B cell (primary cell): Measurements from ENCODE around the gene MYBPHL. TPM values are rescaled to one million over a fixed set of nuclear protein-coding genes. Genes with fewer than 3 reads are reported as not detected.

Experiments used
- ATAC-seq: fragments of 200-7000 bp; cut with Tn5 transposase; one replicate; pipeline ENCODE4 v1.10.0; 2021; ENCODE audit warnings: low read depth, mild to moderate bottlenecking, moderate number of reproducible peaks, moderate library complexity
- CTCF ChIA-PET: fragments of 350-600 bp; sonication (Branson Sonifier 250); formaldehyde crosslinking; loops from one replicate; lab custom pipeline; 2021; ENCODE audit warnings: antibody characterized with exemption, inconsistent platforms; lab: Charles Lee
- POLR2A ChIA-PET: fragments of 350-600 bp; sonication (Branson Sonifier 250); formaldehyde crosslinking; loops from one replicate; lab custom pipeline; 2021; ENCODE audit warnings: antibody characterized with exemption; lab: Charles Lee
- DNase-seq: peaks from one replicate; pipeline ENCODE4 v3.0.0; 2013
- H2AFZ ChIP-seq: 2 replicates; pipeline ENCODE4 v1.6.1; 2012; ENCODE audit warnings: mild to moderate bottlenecking, low read depth, low read length; ENCODE audit not compliant: insufficient read depth, poor library complexity, severe bottlenecking
- H3K27ac ChIP-seq, 2 donors: 1 replicate in 1 of 2; 2 replicates in 1 of 2; pipeline ENCODE4 v1.5.1; 2012 to 2013; ENCODE audit warnings: low read length in 2 of 2, mild to moderate bottlenecking in 2 of 2, moderate library complexity in 1 of 2
- H3K27me3 ChIP-seq, 4 experiments: fragments of 200-600 bp in 1 of 4; sonication (generic) in 1 of 4; replicated peaks in 1 of 4; 1 replicate in 2 of 4; 2 replicates in 2 of 4; pipeline versions ENCODE4 v1.6.1 to v1.7.0; 2013 to 2016; ENCODE audit warnings: low read length in 3 of 4, mild to moderate bottlenecking in 2 of 4, mixed read lengths in 1 of 4, moderate library complexity in 1 of 4; ENCODE audit not compliant: insufficient read depth in 4 of 4, control insufficient read depth in 3 of 4; ENCODE audit errors: control extremely low read depth in 1 of 4
- H3K36me3 ChIP-seq, 2 experiments: replicated peaks in 1 of 2; 1 replicate in 1 of 2; 2 replicates in 1 of 2; pipeline versions ENCODE4 v1.6.1 to v1.7.1; 2013; ENCODE audit warnings: low read length in 1 of 2; ENCODE audit not compliant: insufficient read depth in 2 of 2, control insufficient read depth in 1 of 2; ENCODE audit errors: control extremely low read depth in 1 of 2, extremely low read depth in 1 of 2
- H3K4me1 ChIP-seq, 2 donors: fragments of 200-600 bp in 1 of 2; sonication (generic) in 1 of 2; 1 replicate in 1 of 2; 2 replicates in 1 of 2; pipeline versions ENCODE4 v1.5.1 to v1.6.1; 2013 to 2017; ENCODE audit warnings: low read length in 2 of 2; ENCODE audit not compliant: control insufficient read depth in 2 of 2, insufficient read depth in 2 of 2
- H3K4me2 ChIP-seq: replicated peaks from 2 replicates; pipeline ENCODE3; 2012; ENCODE audit warnings: mild to moderate bottlenecking, low read depth, low read length; ENCODE audit not compliant: poor library complexity, severe bottlenecking
- H3K4me3 ChIP-seq, 5 experiments: fragments of 200-600 bp in 1 of 5; sonication (generic) in 1 of 5; 1 replicate in 3 of 5; 2 replicates in 2 of 5; pipeline versions ENCODE4 v1.5.1 to v1.7.0; 2011 to 2016; ENCODE audit warnings: low read length in 4 of 5, mild to moderate bottlenecking in 4 of 5, low read depth in 2 of 5, control low read depth in 1 of 5, moderate library complexity in 1 of 5; ENCODE audit not compliant: insufficient read depth in 1 of 5; ENCODE audit errors: control extremely low read depth in 1 of 5, extremely low read depth in 1 of 5
- H3K79me2 ChIP-seq: fragments of 200-600 bp; sonication (generic); one replicate; pipeline ENCODE4 v1.6.0; 2016; ENCODE audit warnings: low read length; ENCODE audit not compliant: control insufficient read depth, insufficient read depth
- H3K9ac ChIP-seq: fragments of 200-600 bp; sonication (generic); 2 replicates; pipeline ENCODE4 v1.6.1; 2017; ENCODE audit warnings: mild to moderate bottlenecking, low read length, moderate library complexity
- H3K9me3 ChIP-seq, 3 donors: one replicate each; pipeline versions ENCODE4 v1.6.1 to v1.7.1; 2013; ENCODE audit warnings: low read length in 2 of 3; ENCODE audit not compliant: control insufficient read depth in 2 of 3, insufficient read depth in 1 of 3; ENCODE audit errors: control extremely low read depth in 1 of 3
- H4K20me1 ChIP-seq: 2 replicates; pipeline ENCODE4 v1.6.0; 2012; ENCODE audit warnings: mild to moderate bottlenecking, low read length; ENCODE audit not compliant: insufficient read depth, control insufficient read depth, poor library complexity, severe bottlenecking
- H3K27ac Mint-ChIP-seq: one replicate; pipeline ENCODE4 v1.8.0; 2021; ENCODE audit warnings: mixed read lengths
- H3K27me3 Mint-ChIP-seq: one replicate; pipeline ENCODE4 v1.8.0; 2021; ENCODE audit warnings: mixed read lengths
- H3K4me1 Mint-ChIP-seq: one replicate; pipeline ENCODE4 v1.8.0; 2021; ENCODE audit warnings: mixed read lengths
- H3K4me3 Mint-ChIP-seq: one replicate; pipeline ENCODE4 v1.8.0; 2021; ENCODE audit warnings: mixed read lengths
- H3K9me3 Mint-ChIP-seq: one replicate; pipeline ENCODE4 v1.8.0; 2022; ENCODE audit warnings: mixed read lengths; ENCODE audit not compliant: insufficient read depth
- EZH2 ChIP-seq: IDR thresholded peaks from 2 replicates; pipeline ENCODE4 v1.6.1; 2012; ENCODE audit warnings: borderline replicate concordance, low read depth, mild to moderate bottlenecking, moderate library complexity, low read length; ENCODE audit not compliant: insufficient read depth, poor library complexity, severe bottlenecking
- WGBS: methylation state at CpG from one replicate; pipeline ENCODE4 v1.1.5; 2013; ENCODE audit warnings: missing lambda C conversion rate; ENCODE audit not compliant: insufficient coverage; 5-methylcytosine and 5-hydroxymethylcytosine counted together
- intact Hi-C: fragments of 100-400 bp; cut with micrococcal nuclease; formaldehyde crosslinking; loops from one replicate; pipeline ENCODE4 v1.10.0; 2022
- polyA plus RNA-seq: library from polyadenylated mRNA; depleted of rRNA; stranded (reverse); fragments of >200 nt; gene quantifications from 2 replicates; pipeline ENCODE4 v1.2.3, GENCODE V29; 2012
- total RNA-seq, 2 donors: library from RNA; stranded (reverse); fragments of 120-200 nt in 1 of 2; gene quantifications; 1 replicate in 1 of 2; 2 replicates in 1 of 2; pipeline versions ENCODE4 v1.2.3 to v1.2.4, GENCODE V29; 2013 to 2022
- TF ChIP-seq, protein P1 (sequence below): fragments of 200-600 bp; IDR thresholded peaks from one replicate; pipeline ENCODE4 v1.8.0; 2022; ENCODE audit warnings: antibody characterized with exemption, mild to moderate bottlenecking

MYBPHL gene
- total and polyA plus RNA-seq, 2 donors (not counting 1 experiment from before 2014, with no cell fraction given), result not detected

DNA sequence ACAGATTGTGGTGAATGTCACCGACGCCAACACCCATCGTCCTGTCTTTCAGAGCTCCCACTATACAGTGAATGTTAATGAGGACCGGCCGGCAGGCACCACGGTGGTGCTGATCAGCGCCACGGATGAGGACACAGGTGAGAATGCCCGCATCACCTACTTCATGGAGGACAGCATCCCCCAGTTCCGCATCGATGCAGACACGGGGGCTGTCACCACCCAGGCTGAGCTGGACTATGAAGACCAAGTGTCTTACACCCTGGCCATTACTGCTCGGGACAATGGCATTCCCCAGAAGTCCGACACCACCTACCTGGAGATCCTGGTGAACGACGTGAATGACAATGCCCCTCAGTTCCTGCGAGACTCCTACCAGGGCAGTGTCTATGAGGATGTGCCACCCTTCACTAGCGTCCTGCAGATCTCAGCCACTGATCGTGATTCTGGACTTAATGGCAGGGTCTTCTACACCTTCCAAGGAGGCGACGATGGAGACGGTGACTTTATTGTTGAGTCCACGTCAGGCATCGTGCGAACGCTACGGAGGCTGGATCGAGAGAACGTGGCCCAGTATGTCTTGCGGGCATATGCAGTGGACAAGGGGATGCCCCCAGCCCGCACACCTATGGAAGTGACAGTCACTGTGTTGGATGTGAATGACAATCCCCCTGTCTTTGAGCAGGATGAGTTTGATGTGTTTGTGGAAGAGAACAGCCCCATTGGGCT, 54.5 kb downstream of the MYBPHL start:
- POLR2A ChIA-PET, result no interaction called here
- H3K9me3 Mint-ChIP-seq, result no peaks in the 10 kb centered on the region
- DNase-seq, result no peak

More for the DNA sequence above, 54.5 kb downstream of the MYBPHL start:
- no peak overlapping the region for H3K4me3 Mint-ChIP-seq
- H3K36me3 ChIP-seq, result no peaks in the 10 kb centered on the region
- no peak for ATAC-seq
- peaks cover 11 to 24% of the 10 kb centered on the region in 2 donors for H3K4me1 ChIP-seq
- H2AFZ ChIP-seq, result no peak overlapping the region
- peaks cover 0 to 16% (median 0%) of the 10 kb centered on the region in 3 donors for H3K9me3 ChIP-seq
- intact Hi-C loops, result no loop called here
- H3K4me1 Mint-ChIP-seq, result peaks cover 11% of the 10 kb centered on the region
- no peak overlapping the region for H3K4me2 ChIP-seq
- H3K27ac Mint-ChIP-seq, result no peak overlapping the region
- no peak for TF ChIP-seq EZH2
- TF ChIP-seq, protein P1, sequence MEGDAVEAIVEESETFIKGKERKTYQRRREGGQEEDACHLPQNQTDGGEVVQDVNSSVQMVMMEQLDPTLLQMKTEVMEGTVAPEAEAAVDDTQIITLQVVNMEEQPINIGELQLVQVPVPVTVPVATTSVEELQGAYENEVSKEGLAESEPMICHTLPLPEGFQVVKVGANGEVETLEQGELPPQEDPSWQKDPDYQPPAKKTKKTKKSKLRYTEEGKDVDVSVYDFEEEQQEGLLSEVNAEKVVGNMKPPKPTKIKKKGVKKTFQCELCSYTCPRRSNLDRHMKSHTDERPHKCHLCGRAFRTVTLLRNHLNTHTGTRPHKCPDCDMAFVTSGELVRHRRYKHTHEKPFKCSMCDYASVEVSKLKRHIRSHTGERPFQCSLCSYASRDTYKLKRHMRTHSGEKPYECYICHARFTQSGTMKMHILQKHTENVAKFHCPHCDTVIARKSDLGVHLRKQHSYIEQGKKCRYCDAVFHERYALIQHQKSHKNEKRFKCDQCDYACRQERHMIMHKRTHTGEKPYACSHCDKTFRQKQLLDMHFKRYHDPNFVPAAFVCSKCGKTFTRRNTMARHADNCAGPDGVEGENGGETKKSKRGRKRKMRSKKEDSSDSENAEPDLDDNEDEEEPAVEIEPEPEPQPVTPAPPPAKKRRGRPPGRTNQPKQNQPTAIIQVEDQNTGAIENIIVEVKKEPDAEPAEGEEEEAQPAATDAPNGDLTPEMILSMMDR, result no peak
- peaks cover 0 to 29% (median 10%) of the 10 kb centered on the region in 4 experiments for H3K27me3 ChIP-seq
- CTCF ChIA-PET, result interaction anchor here (0.7 to 2.4 kb wide), 4 partner anchors 12 to 146 kb away, joined by 3 to 8 read pairs (median 6); no protein-coding TSS in a partner anchor
- H3K27ac ChIP-seq, result no peak overlapping the region
- no peaks in the 10 kb centered on the region for H3K79me2 ChIP-seq
- peaks cover 4% of the 10 kb centered on the region for H4K20me1 ChIP-seq
- H3K27me3 Mint-ChIP-seq, result peaks cover 13% of the 10 kb centered on the region
- no peak overlapping the region for H3K9ac ChIP-seq
- no peak overlapping the region for H3K4me3 ChIP-seq
- 95% methylated on average over 31 of the region's 31 CpGs for WGBS
